HepG2 (cell line): ENCODE results near the gene PTGES. TPM values are rescaled to one million over a fixed set of nuclear protein-coding genes. Genes with fewer than 3 reads are reported as not detected.

Experiments
- ATAC-seq: fragments of 200-7000 bp; cut with Tn5 transposase; 3 replicates; pipeline ENCODE4 v1.9.1; 2020; ENCODE audit warnings: mild to moderate bottlenecking, moderate library complexity
- BruUV-seq: library from RNA; stranded (reverse); fragments of 400-500 nt; replicated peaks from 2 replicates; lab custom pipeline; 2021; lab: Mats Ljungman, UMichigan
- CTCF ChIA-PET: fragments of 300-600 bp; formaldehyde crosslinking; extraction: SDS; loops from one replicate; lab custom pipeline; 2021; ENCODE audit warnings: low total read pairs, inconsistent platforms, low intra/inter-chr PET ratio; lab: Yijun Ruan, JAX
- POLR2A ChIA-PET: fragments of 350-600 bp; sonication (Branson Sonifier 250); formaldehyde crosslinking; loops from one replicate; lab custom pipeline; 2020; ENCODE audit warnings: antibody characterized with exemption, inconsistent platforms; lab: Yijun Ruan, JAX
- DNase-seq: peaks from one replicate; pipeline ENCODE4 v3.0.0-alpha.2; 2015; ENCODE audit warnings: low spot score
- FAIRE-seq: peaks from 3 replicates; lab custom pipeline; 2011; peaks lifted over from hg19 to GRCh38; lab: Jason Lieb, UNC
- H2AFZ ChIP-seq: one replicate; pipeline ENCODE4 v1.6.1; 2011; ENCODE audit warnings: low read length, inconsistent platforms
- H3K27ac ChIP-seq: fragments of 300-600 bp; 3 replicates; pipeline ENCODE4 v1.8.0; 2011; ENCODE audit warnings: mixed run types, mild to moderate bottlenecking, mixed read lengths, low read length, inconsistent platforms; ENCODE audit not compliant: insufficient read depth; ENCODE audit errors: extremely low read length
- H3K27me3 ChIP-seq, 2 experiments: fragments of 200-600 bp in 1 of 2; 2 replicates in 1 of 2; 3 replicates in 1 of 2; pipeline versions ENCODE4 v1.6.0 to v1.8.0; 2011; ENCODE audit warnings: low read length in 2 of 2, mild to moderate bottlenecking in 2 of 2, moderate library complexity in 2 of 2, inconsistent platforms in 1 of 2; ENCODE audit not compliant: insufficient read depth in 2 of 2, control insufficient read depth in 1 of 2
- H3K36me3 ChIP-seq, 2 experiments: fragments of 200-600 bp in 1 of 2; replicated peaks in 1 of 2; 2 replicates in 1 of 2; 3 replicates in 1 of 2; pipeline versions ENCODE4 v1.5.1 to v1.8.0; 2011; ENCODE audit warnings: low read length in 2 of 2, inconsistent platforms in 1 of 2; ENCODE audit not compliant: insufficient read depth in 2 of 2, control insufficient read depth in 1 of 2
- H3K4me1 ChIP-seq: 2 replicates; pipeline ENCODE4 v1.5.1; 2012; ENCODE audit warnings: low read length, inconsistent platforms; ENCODE audit not compliant: insufficient read depth
- H3K4me2 ChIP-seq: 2 replicates; pipeline ENCODE4 v1.6.0; 2011; ENCODE audit warnings: low read depth, low read length, inconsistent platforms
- H3K4me3 ChIP-seq, 3 experiments: fragments of 200-600 bp in 1 of 3; sonication (generic), shearing (Covaris generic) in 1 of 3; replicated peaks in 1 of 3; 2 replicates each; pipeline ENCODE4 v1.5.1; 2011 to 2016; ENCODE audit warnings: low read length in 3 of 3, inconsistent platforms in 2 of 3, low read depth in 2 of 3, mild to moderate bottlenecking in 2 of 3, control low read depth in 1 of 3, mixed read lengths in 1 of 3; ENCODE audit not compliant: insufficient read depth in 1 of 3
- H3K79me2 ChIP-seq: one replicate; pipeline ENCODE4 v1.6.1; 2011; ENCODE audit warnings: low read length, inconsistent platforms; ENCODE audit not compliant: insufficient read depth
- H3K9ac ChIP-seq: 2 replicates; pipeline ENCODE4 v1.6.0; 2011; ENCODE audit warnings: mild to moderate bottlenecking, low read depth, low read length, inconsistent platforms; ENCODE audit not compliant: insufficient read depth
- H3K9me3 ChIP-seq: 2 replicates; pipeline ENCODE4 v1.5.1; 2012; ENCODE audit warnings: mild to moderate bottlenecking, low read length
- H4K20me1 ChIP-seq: 2 replicates; pipeline ENCODE4 v1.6.0; 2011; ENCODE audit warnings: inconsistent platforms, mild to moderate bottlenecking, low read length, moderate library complexity; ENCODE audit not compliant: insufficient read depth
- ADNP ChIP-seq: sonication (generic); formaldehyde crosslinking; IDR thresholded peaks from 2 replicates; pipeline ENCODE4 v1.4.0; 2020; ENCODE audit warnings: missing genetic modification reagents
- BORCS8-MEF2B ChIP-seq: sonication (generic); formaldehyde crosslinking; IDR thresholded peaks from 2 replicates; pipeline ENCODE4 v1.8.0; 2022; ENCODE audit warnings: mild to moderate bottlenecking, missing genetic modification reagents
- HMGA1 ChIP-seq: sonication (generic); formaldehyde crosslinking; conservative IDR thresholded peaks from 2 replicates; pipeline ENCODE4 v1.4.0; 2020; ENCODE audit warnings: missing genetic modification reagents
- ISL2 ChIP-seq: sonication (generic); formaldehyde crosslinking; IDR thresholded peaks from 2 replicates; pipeline ENCODE4 v1.5.0; 2020; ENCODE audit warnings: missing genetic modification reagents
- KDM3A ChIP-seq: IDR thresholded peaks from 2 replicates; pipeline ENCODE4 v1.6.1; 2018; ENCODE audit warnings: low read depth, missing compliant biosample characterization
- NBN ChIP-seq: fragments of 450-650 bp; conservative IDR thresholded peaks from 2 replicates; pipeline ENCODE4 v1.6.1; 2017
- NCOA5 ChIP-seq: sonication (generic); formaldehyde crosslinking; IDR thresholded peaks from 2 replicates; pipeline ENCODE4 v1.4.0; 2020; ENCODE audit warnings: missing genetic modification reagents
- SNAPC2 ChIP-seq: sonication (generic); formaldehyde crosslinking; IDR thresholded peaks from 2 replicates; pipeline ENCODE4 v1.8.1; 2022; ENCODE audit warnings: mild to moderate bottlenecking, missing genetic modification reagents
- SP4 ChIP-seq: sonication (generic); formaldehyde crosslinking; IDR thresholded peaks from 2 replicates; pipeline ENCODE4 v1.8.1; 2023; ENCODE audit warnings: mild to moderate bottlenecking, missing genetic modification reagents
- SPEN ChIP-seq: sonication (generic); formaldehyde crosslinking; IDR thresholded peaks from 2 replicates; pipeline ENCODE4 v1.5.1; 2020; ENCODE audit warnings: low read depth, mild to moderate bottlenecking, missing genetic modification reagents
- THAP9 ChIP-seq: sonication (generic); formaldehyde crosslinking; IDR thresholded peaks from 2 replicates; pipeline ENCODE4; 2020; ENCODE audit warnings: missing genetic modification reagents, mild to moderate bottlenecking, borderline replicate concordance
- ZBTB21 ChIP-seq: sonication (generic); formaldehyde crosslinking; IDR thresholded peaks from 2 replicates; pipeline ENCODE4 v1.4.0; 2020; ENCODE audit warnings: missing genetic modification reagents
- ZKSCAN8 ChIP-seq: IDR thresholded peaks from 2 replicates; pipeline ENCODE4 v1.6.1; 2016; ENCODE audit warnings: borderline replicate concordance, missing genetic modification reagents, missing compliant biosample characterization
- ZNF460 ChIP-seq: sonication (generic); formaldehyde crosslinking; IDR thresholded peaks from 2 replicates; pipeline ENCODE4 v1.5.1; 2020; ENCODE audit warnings: missing genetic modification reagents, mild to moderate bottlenecking, borderline replicate concordance
- ZNF772 ChIP-seq: sonication (generic); formaldehyde crosslinking; IDR thresholded peaks from 2 replicates; pipeline ENCODE4 v1.5.0; 2020; ENCODE audit warnings: mild to moderate bottlenecking, missing genetic modification reagents
- WGBS: methylation state at CpG from one replicate; pipeline ENCODE4 v1.1.6; 2017; ENCODE audit warnings: low lambda C conversion rate; 5-methylcytosine and 5-hydroxymethylcytosine counted together
- in situ Hi-C: cut with HindIII; loops from 2 replicates; pipeline ENCODE4 v1.10.0; 2017; ENCODE audit warnings: low pct_unique_long_range_greater_than_20kb; ENCODE audit not compliant: extremely low pct_ligation_motif_present
- intact Hi-C: fragments of 100-400 bp; cut with micrococcal nuclease; formaldehyde crosslinking; loops from one replicate; pipeline ENCODE4 v1.10.0; 2022; ENCODE audit not compliant: unreplicated experiment
- polyA plus RNA-seq, 8 experiments: library from polyadenylated mRNA; depleted of rRNA in 3 of 8; stranded (reverse) in 7 of 8; unstranded in 1 of 8; fragments of >200 nt; fragmentation: Illumina TruSeq in 4 of 8; extraction: Trizol in 4 of 8; gene quantifications; 2 replicates each; pipeline versions ENCODE4 v1.2.1 to v1.2.3, GENCODE V29; 2011 to 2016; ENCODE audit warnings: low read depth in 4 of 8, missing spikeins in 1 of 8, mixed read lengths in 1 of 8; ENCODE audit not compliant: insufficient read depth in 1 of 8
- total RNA-seq, 5 experiments: library from RNA; depleted of rRNA; stranded (reverse); fragments of >200 nt; fragmentation: Illumina TruSeq; extraction: Trizol; gene quantifications; 2 replicates each; pipeline ENCODE4 v1.2.3, GENCODE V29; 2016; ENCODE audit warnings: low read depth in 1 of 5

The PTGES gene
- total and polyA plus RNA-seq, 2 of the 13 experiments (the other 11 are each of a cell fraction or from before 2014, with no cell fraction given): 0.07 TPM; not detected in 1

- Histone ChIP-seq H3K4me3 (no peak overlapping the region), H3K9me3 (no peaks in the 10 kb centered on the region), H3K79me2 (no peaks in the 10 kb centered on the region), H3K27me3 (peaks cover 3 to 37% of the 10 kb centered on the region in 2 experiments; a peak in 4 of 5 replicates), H3K27ac (no peak overlapping the region), H4K20me1 (no peaks in the 10 kb centered on the region), H3K36me3 (no peaks in the 10 kb centered on the region), H3K9ac (no peak overlapping the region), H3K4me1 (no peaks in the 10 kb centered on the region), H2AFZ (no peak overlapping the region), H3K4me2 (no peak overlapping the region)
- DNase-seq: no peak
- WGBS: 18% methylated on average over 10 of the region's 10 CpGs
- in situ Hi-C loops: no loop called here
- no peak for ATAC-seq
- ChIA-PET POLR2A (no interaction called here), CTCF (interaction anchor here (1.6 to 2.4 kb wide), 2 partner anchors 12 to 58 kb away, joined by 6 to 16 read pairs; no protein-coding TSS in a partner anchor)
- no peak for TF ChIP-seq SPEN (CRISPR knock-in tag)
- TF ChIP-seq NBN: no peak
- no peak for TF ChIP-seq ADNP (CRISPR knock-in tag)
- no peak for TF ChIP-seq THAP9 (CRISPR knock-in tag)
- TF ChIP-seq NCOA5: no peak
- no peak for TF ChIP-seq HMGA1
- TF ChIP-seq ZNF460: no peak
- TF ChIP-seq ISL2 (CRISPR knock-in tag): no peak
- no peak for TF ChIP-seq SNAPC2 (CRISPR knock-in tag)
- TF ChIP-seq ZKSCAN8: no peak
- TF ChIP-seq ZNF772 (CRISPR knock-in tag): no peak
- no peak for TF ChIP-seq SP4
- TF ChIP-seq KDM3A (CRISPR knock-in tag): no peak
- no peak for TF ChIP-seq ZBTB21
- TF ChIP-seq BORCS8-MEF2B (CRISPR knock-in tag): no peak
- no peak for FAIRE-seq
- no TSS peak for BruUV-seq
- intact Hi-C loops: no loop called here
These were observed 27.0 kb downstream of the PTGES start for GRCh38 chr9:129725795-129726251.
